Small intestine (tissue), 7 donors: ENCODE results near the gene SLIT2. TPM values are rescaled to one million over a fixed set of nuclear protein-coding genes. Genes with fewer than 3 reads are reported as not detected.

Experiments used
- DNase-seq, 2 donors: peaks; one replicate each; pipeline versions ENCODE4 v3.0.0 to v3.0.0-alpha.2; 2013
- FAIRE-seq: peaks from 2 replicates; lab custom pipeline; 2012; peaks lifted over from hg19 to GRCh38; lab: Jason Lieb, UNC
- H3K27ac ChIP-seq, 3 donors: one replicate each; pipeline ENCODE4 v1.5.1; 2013; ENCODE audit warnings: low read length in 2 of 3, mild to moderate bottlenecking in 2 of 3, control low read depth in 1 of 3, inconsistent platforms in 1 of 3, low read depth in 1 of 3, moderate library complexity in 1 of 3
- H3K27me3 ChIP-seq, 3 donors: one replicate each; pipeline ENCODE4 v1.6.1; 2013; ENCODE audit warnings: low read length in 3 of 3, inconsistent platforms in 1 of 3; ENCODE audit not compliant: control insufficient read depth in 3 of 3, insufficient read depth in 3 of 3
- H3K36me3 ChIP-seq, 3 donors: one replicate each; pipeline ENCODE4 v1.6.1; 2013; ENCODE audit warnings: low read length in 3 of 3, inconsistent platforms in 1 of 3, low read depth in 1 of 3, mild to moderate bottlenecking in 1 of 3, moderate library complexity in 1 of 3; ENCODE audit not compliant: control insufficient read depth in 3 of 3, insufficient read depth in 2 of 3
- H3K4me1 ChIP-seq, 3 donors: one replicate each; pipeline ENCODE4 v1.6.1; 2013; ENCODE audit warnings: low read length in 2 of 3, inconsistent platforms in 1 of 3, low read depth in 1 of 3, mild to moderate bottlenecking in 1 of 3, moderate library complexity in 1 of 3; ENCODE audit not compliant: control insufficient read depth in 3 of 3, insufficient read depth in 2 of 3
- H3K4me3 ChIP-seq, 3 donors: one replicate each; pipeline ENCODE4 v1.5.1; 2013; ENCODE audit warnings: low read length in 3 of 3, control low read depth in 1 of 3, inconsistent platforms in 1 of 3, low read depth in 1 of 3, mild to moderate bottlenecking in 1 of 3, moderate library complexity in 1 of 3
- H3K9me3 ChIP-seq, 2 donors: one replicate each; pipeline ENCODE4 v1.6.1; 2013; ENCODE audit warnings: low read depth in 1 of 2, low read length in 1 of 2; ENCODE audit not compliant: control insufficient read depth in 2 of 2, insufficient read depth in 1 of 2
- WGBS, 3 donors: extraction: QIAGEN DNeasy Blood & Tissue Kit; methylation state at CpG; one replicate each; pipeline ENCODE4 v1.1.7; 2013; 5-methylcytosine and 5-hydroxymethylcytosine counted together
- polyA plus RNA-seq, 4 donors: library from polyadenylated mRNA; stranded (reverse) in 3 of 4; unstranded in 1 of 4; fragments of 200-250 nt in 3 of 4; fragments of 120-200 nt in 1 of 4; gene quantifications; one replicate each; pipeline versions ENCODE4 v1.2.1 to v1.2.3, GENCODE V29; 2013
- donor health status: healthy with polysubstance abuse.
- donor health status: control.
- donor health status: control.
- donor health status: Bipolar disorder and iron deficiency.
- donor health status: healthy.

SLIT2 gene
- polyA plus RNA-seq, 4 donors = 0.22 to 2.4 (median 0.99) TPM

DNA sequence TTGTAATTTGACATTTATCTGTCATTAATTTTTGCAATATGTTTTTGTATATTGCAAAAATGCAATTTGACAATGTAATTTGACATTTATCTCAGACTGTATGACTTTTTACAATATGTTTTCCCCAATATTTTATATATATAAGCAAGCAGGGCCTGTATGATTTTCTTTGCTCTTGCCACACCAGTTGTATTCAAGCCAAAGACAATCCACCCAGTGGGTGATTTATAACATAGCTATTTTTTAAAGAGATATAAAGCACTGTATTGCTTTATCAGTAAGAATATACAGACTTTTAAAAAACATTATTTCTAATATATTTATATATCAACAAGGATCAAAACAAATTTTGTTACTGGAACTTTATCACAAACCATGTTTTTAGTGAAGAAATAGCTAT is 47.3 kb downstream of the SLIT2 start:
- no peak overlapping the region for H3K4me3 ChIP-seq
- FAIRE-seq (no peak), DNase-seq (no peak)
- no peaks in the 10 kb centered on the region for H3K4me1 ChIP-seq
- H3K9me3 ChIP-seq = no peaks in the 10 kb centered on the region
- H3K27me3 ChIP-seq = no peaks in the 10 kb centered on the region
- no peaks in the 10 kb centered on the region for H3K36me3 ChIP-seq
- no peak overlapping the region for H3K27ac ChIP-seq

- Histone ChIP-seq H3K9me3 (no peaks in the 10 kb centered on the region), H3K27ac (no peak overlapping the region), H3K27me3 (no peaks in the 10 kb centered on the region), H3K36me3 (no peaks in the 10 kb centered on the region), H3K4me3 (no peak overlapping the region), H3K4me1 (no peaks in the 10 kb centered on the region)
- 53 to 74% (median 62%) methylated on average over 3 of the region's 3 CpGs for WGBS, 3 donors
- DNase-seq = no peak
- no peak for FAIRE-seq
Observed at GRCh38 chr4:20299515-20299914, 47.8 kb downstream of the SLIT2 start.

GRCh38 chr4:20301161-20301560 is 49.5 kb downstream of the SLIT2 start:
- Histone ChIP-seq H3K4me3 (no peak overlapping the region), H3K36me3 (no peaks in the 10 kb centered on the region), H3K27me3 (no peaks in the 10 kb centered on the region), H3K4me1 (no peaks in the 10 kb centered on the region), H3K27ac (no peak overlapping the region), H3K9me3 (no peaks in the 10 kb centered on the region)
- DNase-seq (no peak), FAIRE-seq (no peak)
- WGBS, 3 donors = 63 to 72% (median 64%) methylated on average over 2 of the region's 2 CpGs
